Hypothalamus (tissue), 51 donors: ENCODE results near the gene MAGEA2.
"Not testable (repeated sequence)": the region's sequence is repeated elsewhere in the genome, so short reads cannot be mapped to it uniquely, and the experiment has no call there.

Source experiments
- DNase-seq, 51 donors: peaks; one replicate each; lab custom pipeline; 2025; lab: John Stamatoyannopoulos, UW

Gene MAGEA2, protein sequence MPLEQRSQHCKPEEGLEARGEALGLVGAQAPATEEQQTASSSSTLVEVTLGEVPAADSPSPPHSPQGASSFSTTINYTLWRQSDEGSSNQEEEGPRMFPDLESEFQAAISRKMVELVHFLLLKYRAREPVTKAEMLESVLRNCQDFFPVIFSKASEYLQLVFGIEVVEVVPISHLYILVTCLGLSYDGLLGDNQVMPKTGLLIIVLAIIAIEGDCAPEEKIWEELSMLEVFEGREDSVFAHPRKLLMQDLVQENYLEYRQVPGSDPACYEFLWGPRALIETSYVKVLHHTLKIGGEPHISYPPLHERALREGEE

GRCh38 chrX:152753686-152754650 lies at the start of gene MAGEA2:
MAGEA2 (minus strand) TSS chrX:152753842; CDS start chrX:152751363, 2,479 bp downstream.
- not testable (repeated sequence) for DNase-seq

- DNase-seq, result no peak
Measured at GRCh38 chrX:152798945-152799344, 45.3 kb upstream of the MAGEA2 start.

- not testable (repeated sequence) for DNase-seq
Measured at GRCh38 chrX:152787062-152787461, 33.4 kb upstream of the MAGEA2 start.

- not testable (repeated sequence) for DNase-seq
Measured at GRCh38 chrX:152769549-152770289, 16.1 kb upstream of the MAGEA2 start, which contains the start of gene MAGEA6. MAGEA6 (minus strand) TSS chrX:152769689; CDS start chrX:152767650, 2,039 bp downstream.

- DNase-seq, result not testable (repeated sequence)
Measured at GRCh38 chrX:152766562-152766961, 12.9 kb upstream of the MAGEA2 start.

GRCh38 chrX:152761582-152761981 lies 7.9 kb upstream of the MAGEA2 start:
- DNase-seq, result not testable (repeated sequence)

- not testable (repeated sequence) for DNase-seq
Measured at GRCh38 chrX:152759544-152759943, 5.9 kb upstream of the MAGEA2 start.

DNA sequence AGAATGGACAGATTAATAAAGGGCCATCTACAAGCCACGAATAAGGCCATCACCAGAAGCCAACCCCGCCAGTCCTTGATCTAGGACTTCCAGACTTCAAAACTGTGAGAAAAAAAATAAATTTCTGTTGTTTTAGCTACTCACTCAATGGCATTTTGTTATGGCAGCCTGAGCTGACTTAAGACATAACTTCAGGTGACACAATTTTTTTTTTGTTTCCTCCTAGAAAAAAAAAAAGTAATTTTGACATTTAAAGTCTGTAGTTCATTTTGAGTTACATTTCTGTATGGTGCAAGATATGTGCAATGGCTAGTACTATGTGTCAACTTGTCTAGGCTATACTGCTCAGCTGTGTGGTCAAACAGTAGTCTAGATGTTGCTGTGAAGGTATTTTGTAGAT lies 5.3 kb upstream of the MAGEA2 start, which contains the start of gene CSAG3:
Gene CSAG3, plus strand, starts transcription at position 301 of the 400 bp plus-strand sequence.
- DNase-seq, result not testable (repeated sequence)

DNA sequence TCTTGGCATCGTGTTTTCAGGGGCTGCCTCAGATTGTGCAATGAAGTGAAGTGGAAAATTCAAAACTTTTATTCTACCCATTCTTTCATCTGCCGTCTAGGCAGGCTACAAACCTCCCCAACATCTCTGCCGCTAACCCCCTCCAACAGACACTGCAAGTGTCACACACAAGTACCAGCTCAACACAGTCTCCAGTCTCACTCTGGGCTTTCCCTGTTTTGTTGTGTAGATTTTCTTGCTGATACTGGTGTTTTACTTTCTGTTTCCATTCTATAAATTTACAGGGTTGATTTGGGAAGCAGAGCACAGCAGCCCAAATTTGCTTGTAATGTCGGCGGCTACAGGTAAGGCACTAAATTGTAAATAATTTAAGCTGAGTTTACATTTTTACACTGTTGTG lies 1.2 kb upstream of the MAGEA2 start:
- not testable (repeated sequence) for DNase-seq

DNA sequence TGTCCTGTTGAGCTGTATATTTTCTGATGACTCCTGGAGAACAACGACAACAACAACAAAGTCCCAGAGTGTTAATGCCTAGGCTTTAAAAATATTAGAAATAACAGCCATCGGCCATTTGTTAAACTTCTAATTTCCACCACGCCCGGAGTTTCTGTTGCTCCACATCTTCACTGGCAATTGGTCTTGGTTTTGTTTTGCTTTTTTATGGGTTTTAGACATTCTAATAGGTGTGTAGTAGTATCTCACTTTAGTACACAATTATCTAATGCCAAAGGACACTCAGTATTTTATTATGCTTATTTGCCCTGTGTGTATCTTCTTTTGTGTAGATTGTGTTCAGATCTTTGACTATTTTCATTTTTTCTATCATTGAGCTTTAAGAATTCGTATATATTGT lies 15.1 kb downstream of the MAGEA2 start:
- DNase-seq, result no peak

DNA sequence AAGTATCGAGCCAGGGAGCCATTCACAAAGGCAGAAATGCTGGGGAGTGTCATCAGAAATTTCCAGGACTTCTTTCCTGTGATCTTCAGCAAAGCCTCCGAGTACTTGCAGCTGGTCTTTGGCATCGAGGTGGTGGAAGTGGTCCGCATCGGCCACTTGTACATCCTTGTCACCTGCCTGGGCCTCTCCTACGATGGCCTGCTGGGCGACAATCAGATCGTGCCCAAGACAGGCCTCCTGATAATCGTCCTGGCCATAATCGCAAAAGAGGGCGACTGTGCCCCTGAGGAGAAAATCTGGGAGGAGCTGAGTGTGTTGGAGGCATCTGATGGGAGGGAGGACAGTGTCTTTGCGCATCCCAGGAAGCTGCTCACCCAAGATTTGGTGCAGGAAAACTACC lies 17.1 kb downstream of the MAGEA2 start:
- DNase-seq, result not testable (repeated sequence)

DNA sequence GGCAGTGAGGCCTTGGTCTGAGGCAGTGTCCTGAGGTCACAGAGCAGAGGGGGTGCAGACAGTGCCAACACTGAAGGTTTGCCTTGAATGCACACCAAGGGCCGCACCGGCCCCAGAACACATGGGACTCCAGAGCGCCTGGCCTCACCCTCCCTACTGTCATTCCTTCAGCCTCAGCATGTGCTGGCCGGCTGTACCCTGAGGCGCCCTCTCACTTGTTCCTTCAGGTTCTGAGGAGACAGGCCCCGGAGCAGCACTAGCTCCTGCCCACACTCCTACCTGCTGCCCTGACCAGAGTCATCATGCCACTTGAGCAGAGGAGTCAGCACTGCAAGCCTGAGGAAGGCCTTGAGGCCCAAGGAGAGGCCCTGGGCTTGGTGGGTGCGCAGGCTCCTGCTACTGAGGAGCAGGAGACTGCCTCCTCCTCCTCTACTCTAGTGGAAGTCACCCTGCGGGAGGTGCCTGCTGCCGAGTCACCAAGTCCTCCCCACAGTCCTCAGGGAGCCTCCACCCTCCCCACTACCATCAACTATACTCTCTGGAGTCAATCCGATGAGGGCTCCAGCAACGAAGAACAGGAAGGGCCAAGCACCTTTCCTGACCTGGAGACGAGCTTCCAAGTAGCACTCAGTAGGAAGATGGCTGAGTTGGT lies 17.7 kb downstream of the MAGEA2 start:
- DNase-seq, result no peak

DNA sequence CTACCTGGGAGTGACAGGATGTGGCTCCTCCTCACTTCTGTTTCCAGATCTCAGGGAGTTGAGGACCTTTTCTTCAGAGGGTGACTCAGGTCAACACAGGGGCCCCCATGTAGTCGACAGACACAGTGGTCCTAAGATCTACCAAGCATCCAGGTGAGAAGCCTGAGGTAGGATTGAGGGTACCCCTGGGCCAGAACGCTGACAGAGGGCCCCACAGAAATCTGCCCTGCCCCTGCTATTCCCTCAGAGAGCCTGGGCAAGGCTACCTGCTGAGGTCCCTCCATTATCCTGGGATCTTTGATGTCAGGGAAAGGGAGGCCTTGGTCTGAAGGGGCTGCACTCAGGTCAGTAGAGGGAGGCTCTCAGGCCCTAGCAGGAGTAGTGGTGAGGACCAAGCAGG lies 18.5 kb downstream of the MAGEA2 start:
- DNase-seq, result no peak

- DNase-seq, result not testable (repeated sequence)
Measured at GRCh38 chrX:152734143-152734858, 19.3 kb downstream of the MAGEA2 start.

DNA sequence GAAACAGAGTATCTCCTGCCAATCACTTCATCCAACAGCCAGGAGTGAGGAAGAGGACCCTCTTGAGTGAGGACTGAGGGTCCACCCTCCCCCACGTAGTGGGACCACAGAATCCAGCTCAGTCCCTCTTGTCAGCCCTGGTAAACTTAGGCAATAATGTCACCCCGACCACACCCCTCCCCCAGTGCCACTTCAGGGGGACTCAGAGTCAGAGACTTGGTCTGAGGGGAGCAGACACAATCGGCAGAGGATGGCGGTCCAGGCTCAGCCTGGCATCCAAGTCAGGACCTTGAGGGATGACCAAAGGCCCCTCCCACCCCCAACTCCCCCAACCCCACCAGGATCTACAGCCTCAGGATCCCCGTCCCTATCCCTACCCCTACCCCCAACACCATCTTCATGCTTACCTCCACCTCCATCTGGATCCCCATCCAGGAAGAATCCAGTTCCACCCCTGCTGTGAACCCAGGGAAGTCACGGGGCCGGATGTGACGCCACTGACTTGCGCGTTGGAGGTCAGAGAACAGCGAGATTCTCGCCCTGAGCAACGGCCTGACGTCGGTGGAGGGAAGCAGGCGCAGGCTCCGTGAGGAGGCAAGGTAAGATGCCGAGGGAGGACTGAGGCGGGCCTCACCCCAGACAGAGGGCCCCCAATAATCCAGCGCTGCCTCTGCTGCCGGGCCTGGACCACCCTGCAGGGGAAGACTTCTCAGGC lies 20.2 kb downstream of the MAGEA2 start, which contains the start of the genes CSAG1 and MAGEA12:
Gene CSAG1, minus strand, starts transcription at position 461 of the 715 bp plus-strand sequence. CDS start 1,261 bp downstream, outside the sequence.
Gene MAGEA12, plus strand, starts transcription at position 497 of the 715 bp plus-strand sequence. CDS start 2,405 bp downstream, outside the sequence.
- no peak for DNase-seq

DNA sequence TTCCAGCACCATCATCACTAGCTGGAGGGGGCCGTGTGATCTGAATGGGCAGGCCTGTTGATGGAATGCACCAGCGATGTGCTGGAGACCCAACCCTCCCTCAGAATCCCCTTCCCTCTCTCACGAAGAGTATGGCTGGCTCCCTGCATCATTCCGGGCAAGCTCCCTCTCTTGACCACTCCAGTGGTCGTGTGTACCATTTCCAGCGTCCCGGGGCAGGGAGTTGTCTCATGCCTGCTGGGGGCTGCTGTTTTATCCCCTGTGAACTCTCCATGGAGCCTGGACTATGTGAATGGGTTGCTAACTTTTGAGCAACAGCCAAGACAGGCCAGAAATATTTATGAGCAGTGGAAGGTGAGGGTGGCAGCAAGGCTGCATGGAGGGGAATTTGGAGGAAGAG lies 28.2 kb downstream of the MAGEA2 start:
- no peak for DNase-seq

GRCh38 chrX:152713815-152714787 lies 39.5 kb downstream of the MAGEA2 start, which contains the start of gene MAGEA2B:
MAGEA2B (plus strand) TSS chrX:152714628; CDS start chrX:152717107, 2,479 bp downstream.
- DNase-seq, result not testable (repeated sequence)
